MV-4-11 (cell line): ENCODE results near the gene TLE7.

ENCODE experiments used
- DNase-seq: peaks from one replicate; lab custom pipeline; 2025; lab: John Stamatoyannopoulos, UW

The TLE7 gene

GRCh38 chr16:71412270-71413160 is 29.3 kb downstream of the TLE7 start:
- peak; percentile 37 for DNase-seq

GRCh38 chr16:71410146-71410545 is 31.7 kb downstream of the TLE7 start:
- DNase-seq = no peak

GRCh38 chr16:71409011-71409775 is 32.7 kb downstream of the TLE7 start:
- DNase-seq = no peak

GRCh38 chr16:71408536-71408935 is 33.3 kb downstream of the TLE7 start:
- DNase-seq = no peak

DNA sequence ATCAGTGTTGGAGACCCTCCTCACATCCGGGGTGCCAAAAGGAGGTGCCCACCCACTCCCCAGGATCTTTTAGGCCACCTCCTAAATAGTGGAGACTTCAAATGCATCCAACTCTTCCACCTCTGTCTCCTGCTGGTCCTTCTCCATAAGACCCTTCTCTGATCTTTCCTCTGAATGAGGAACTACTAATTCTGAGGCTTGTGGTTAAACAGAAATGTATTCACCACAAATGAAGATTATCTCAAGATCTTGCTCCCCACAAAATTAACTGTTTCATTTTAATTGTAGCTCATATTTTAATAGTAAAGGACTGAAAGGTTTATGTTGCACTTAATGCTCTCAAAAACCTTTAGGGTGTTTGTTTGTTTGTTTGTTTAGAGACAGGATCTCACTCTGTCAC is 34.1 kb downstream of the TLE7 start:
- DNase-seq = peak; percentile 72

DNA sequence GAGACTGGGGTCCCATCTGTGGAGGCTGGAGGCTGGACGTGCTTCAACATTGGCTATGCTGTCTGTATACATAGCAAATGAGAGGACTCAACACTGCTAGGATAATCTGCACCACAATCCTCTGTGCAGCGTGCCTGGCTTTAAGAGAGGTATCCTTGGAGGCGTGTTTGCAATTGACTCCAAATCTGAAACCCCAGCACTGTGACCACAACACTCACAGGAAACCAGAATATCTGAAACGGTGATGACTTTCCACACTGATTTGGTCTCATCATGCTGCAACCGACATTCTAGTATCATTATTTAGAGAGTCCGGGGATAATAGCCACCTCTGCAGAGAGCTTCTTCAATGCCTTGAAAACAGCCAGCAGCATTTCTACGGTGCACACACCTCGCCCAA is 35.1 kb downstream of the TLE7 start:
- DNase-seq = peak; percentile 6

GRCh38 chr16:71406316-71406715 is 35.5 kb downstream of the TLE7 start:
- no peak for DNase-seq

DNA sequence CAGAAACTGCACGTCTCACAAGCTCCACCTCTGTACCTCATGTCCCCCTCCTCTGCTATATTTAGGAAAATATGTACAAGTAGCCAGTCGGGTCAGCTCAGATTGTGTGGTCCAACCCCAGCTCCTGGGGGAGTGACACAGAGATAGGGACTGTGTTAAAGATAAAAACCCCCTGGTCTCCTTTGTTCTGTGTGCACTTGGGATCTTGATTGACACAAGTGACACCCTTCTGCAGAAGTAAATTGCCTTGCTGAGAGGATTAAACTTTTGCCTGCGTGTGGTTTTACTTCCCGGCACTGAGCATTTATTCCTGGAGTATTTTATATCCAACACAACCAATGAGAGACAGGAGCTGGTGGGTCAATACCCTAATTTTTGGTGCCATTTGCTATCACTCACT is 37.5 kb downstream of the TLE7 start:
- no peak for DNase-seq

GRCh38 chr16:71402674-71403073 is 39.2 kb downstream of the TLE7 start:
- no peak for DNase-seq

DNA sequence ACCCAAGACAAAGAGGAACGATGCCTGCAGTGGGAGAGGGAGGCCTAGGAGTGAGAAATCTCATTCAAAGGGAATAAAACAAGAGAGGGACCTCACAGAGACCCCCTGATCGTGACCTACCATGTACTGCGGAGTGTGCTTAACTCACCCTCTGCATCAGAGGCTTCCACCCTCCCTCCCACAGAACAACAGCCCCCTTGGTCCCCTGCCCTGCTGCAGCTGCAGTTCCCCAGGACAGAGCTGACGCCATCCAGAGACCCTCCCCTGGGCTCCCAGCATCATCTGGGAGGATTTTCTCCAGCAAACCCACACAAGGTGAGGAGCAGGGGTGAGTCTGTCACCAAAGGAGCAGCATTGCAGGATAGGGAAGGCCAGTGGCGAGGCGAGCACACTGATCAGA is 39.8 kb downstream of the TLE7 start:
- DNase-seq = no peak

GRCh38 chr16:71399801-71400563 is 41.9 kb downstream of the TLE7 start:
- DNase-seq = no peak

DNA sequence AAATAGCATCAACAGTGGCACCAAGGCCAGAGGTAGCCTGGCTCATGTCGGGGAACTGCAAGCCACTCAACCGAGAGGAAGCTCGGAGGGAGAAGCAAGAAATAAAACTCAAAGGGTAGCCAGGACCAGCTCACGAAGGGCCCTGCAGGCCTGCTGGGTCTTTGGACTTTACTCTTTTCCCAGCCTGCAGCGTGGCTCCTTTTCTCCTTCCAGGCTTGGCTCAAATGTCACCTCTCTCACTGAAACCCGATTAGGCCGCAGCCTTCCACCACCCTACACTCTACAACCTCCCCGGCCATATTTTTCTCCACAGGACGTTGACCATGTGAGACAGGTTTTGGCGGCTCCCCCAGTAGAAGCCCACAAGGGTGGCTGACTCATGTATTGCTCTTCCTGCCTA is 45.3 kb downstream of the TLE7 start:
- DNase-seq = no peak

DNA sequence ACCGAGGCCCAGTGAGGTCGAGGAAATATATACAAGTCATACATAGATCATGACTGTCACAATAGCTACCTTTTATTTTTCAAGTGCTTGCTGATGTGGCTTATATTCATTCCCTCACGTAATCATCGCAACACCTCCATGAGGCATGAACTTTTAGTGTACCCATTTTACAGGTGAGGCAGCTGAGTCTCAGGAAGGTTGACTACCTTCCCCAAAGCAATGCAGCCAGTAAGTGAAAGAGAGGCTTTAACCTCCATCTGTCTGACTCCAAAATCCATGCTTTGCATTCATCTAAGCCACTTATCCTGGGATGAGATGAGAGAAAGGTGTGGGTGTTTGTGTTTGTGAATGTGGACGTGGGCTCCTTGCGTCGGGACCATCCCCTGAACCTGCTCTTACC is 52.5 kb downstream of the TLE7 start:
- no peak for DNase-seq

DNA sequence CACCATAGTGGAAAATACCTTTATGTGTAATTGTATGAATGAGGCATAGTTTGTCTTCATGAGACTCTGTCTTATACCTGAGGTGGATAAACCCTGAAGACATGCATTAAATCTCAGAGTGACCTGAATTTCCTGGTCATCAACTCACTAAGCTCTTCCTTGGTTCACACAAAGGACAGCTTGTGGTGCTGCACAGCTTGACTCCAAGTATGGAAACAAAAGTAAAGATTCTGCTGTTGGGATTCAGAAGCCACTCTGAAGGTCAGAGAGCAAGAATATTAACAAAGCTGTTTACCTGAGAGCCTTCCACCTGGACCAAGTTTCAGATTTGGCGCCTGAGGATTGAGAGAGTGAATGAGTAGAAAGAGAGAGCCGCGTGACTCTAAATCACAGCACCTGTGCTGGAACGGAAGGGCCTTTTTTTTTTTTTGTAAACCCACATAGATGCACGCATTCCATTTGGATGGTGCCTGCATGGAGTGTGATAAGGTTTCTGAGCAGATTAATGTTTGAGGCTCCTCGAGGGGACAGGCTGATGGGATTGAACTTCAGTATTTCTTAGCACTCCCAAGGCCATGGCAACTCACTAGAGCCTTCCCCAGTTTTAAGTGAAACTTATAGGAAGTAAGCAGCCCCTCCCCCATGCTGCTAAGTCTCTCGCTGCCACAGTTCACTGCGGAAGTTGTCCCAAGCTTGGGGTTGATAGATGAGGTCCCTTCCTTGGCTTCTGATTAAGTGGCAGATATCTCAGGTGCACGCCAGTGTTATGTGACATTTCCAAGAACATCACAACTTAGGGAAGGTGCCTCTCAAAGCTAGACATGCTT is 54.6 kb downstream of the TLE7 start:
- DNase-seq = no peak

GRCh38 chr16:71384073-71384724 is 57.7 kb downstream of the TLE7 start:
- DNase-seq = no peak

- DNase-seq = peak; percentile 11
Measured at GRCh38 chr16:71383054-71383773, 58.6 kb downstream of the TLE7 start.

DNA sequence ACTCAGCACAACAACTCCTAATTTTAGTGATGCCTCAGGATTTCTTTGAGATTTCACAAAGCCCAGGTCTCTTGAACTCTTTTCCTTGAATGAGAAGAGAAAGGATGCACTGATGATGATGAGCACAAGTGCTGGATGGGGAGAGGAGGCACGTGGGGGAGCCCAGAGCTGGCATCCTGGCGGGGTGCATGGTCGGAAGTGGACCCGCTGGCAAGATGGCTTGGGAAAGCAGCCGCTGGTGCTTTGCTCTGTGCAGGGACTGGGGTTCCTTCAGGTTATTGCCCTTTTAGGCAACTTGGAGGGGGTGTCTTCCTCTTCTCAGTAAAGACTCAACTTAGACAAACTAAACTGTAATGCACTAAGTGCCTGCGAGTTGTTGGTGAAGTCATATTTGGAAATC is 61.0 kb downstream of the TLE7 start:
- no peak for DNase-seq
